ENCODE data around the gene FER1L5. TPM values are rescaled to one million over a fixed set of nuclear protein-coding genes. Genes with fewer than 3 reads are reported as not detected.

The FER1L5 gene
- total RNA-seq, 1 experiment from 2014 or later, result 1.2 TPM

GRCh38 chr2:96679848-96680247 lies 37.3 kb downstream of the FER1L5 start:
- Histone ChIP-seq H3K36me3 (ENCODE audit: insufficient read depth, low read length, poor library complexity, severe bottlenecking) (no peaks in the 10 kb centered on the region), H3K9me3 (ENCODE audit: low read depth, low read length, poor library complexity, severe bottlenecking) (no peaks in the 10 kb centered on the region), H3K4me1 (ENCODE audit: insufficient read depth, low read length, poor library complexity, severe bottlenecking) (no peaks in the 10 kb centered on the region), H3K27ac (ENCODE audit: low read depth, low read length, poor library complexity, severe bottlenecking) (no peak overlapping the region), H3K4me3 (ENCODE audit: low read depth, low read length, poor library complexity, severe bottlenecking) (no peak overlapping the region), H3K27me3 (replicated peaks; ENCODE audit: insufficient read depth, low read depth, low read length, poor library complexity) (no peaks in the 10 kb centered on the region)
- no peak for DNase-seq (ENCODE audit: low spot score)
- ChIA-PET CTCF (no interaction called here), POLR2A (ENCODE audit: low non-redundant PET) (no interaction called here)
- TF ChIP-seq CTCF (conservative IDR thresholded peaks at IDR 0.05; ENCODE audit: low read depth, low read length), result no peak
- no peak for TF ChIP-seq EZH2 (IDR thresholded peaks at IDR 0.05; ENCODE audit: borderline replicate concordance, low read depth, low read length, poor library complexity, severe bottlenecking)
- BruUV-seq (replicated peaks), result no TSS peak
- intact Hi-C loops (cut with micrococcal nuclease; ENCODE audit: unreplicated experiment), result no loop called here

- H3K9me3 ChIP-seq (ENCODE audit: low read depth, low read length, poor library complexity, severe bottlenecking), result no peaks in the 10 kb centered on the region
- no peak overlapping the region for H3K27ac ChIP-seq (ENCODE audit: low read depth, low read length, poor library complexity, severe bottlenecking)
- intact Hi-C loops (cut with micrococcal nuclease; ENCODE audit: unreplicated experiment), result no loop called here
- no peak for DNase-seq (ENCODE audit: low spot score)
- H3K4me1 ChIP-seq (ENCODE audit: insufficient read depth, low read length, poor library complexity, severe bottlenecking), result no peaks in the 10 kb centered on the region
- TF ChIP-seq EZH2 (IDR thresholded peaks at IDR 0.05; ENCODE audit: borderline replicate concordance, low read depth, low read length, poor library complexity, severe bottlenecking) (no peak), CTCF (conservative IDR thresholded peaks at IDR 0.05; ENCODE audit: low read depth, low read length) (no peak)
- POLR2A ChIA-PET (ENCODE audit: low non-redundant PET), result no interaction called here
- CTCF ChIA-PET, result no interaction called here
- no TSS peak for BruUV-seq (replicated peaks)
- H3K4me3 ChIP-seq (ENCODE audit: low read depth, low read length, poor library complexity, severe bottlenecking), result no peak overlapping the region
- H3K36me3 ChIP-seq (ENCODE audit: insufficient read depth, low read length, poor library complexity, severe bottlenecking), result no peaks in the 10 kb centered on the region
- H3K27me3 ChIP-seq (replicated peaks; ENCODE audit: insufficient read depth, low read depth, low read length, poor library complexity), result no peaks in the 10 kb centered on the region
Measured at GRCh38 chr2:96680561-96681141, 38.1 kb downstream of the FER1L5 start.

- Histone ChIP-seq H3K4me3 (ENCODE audit: low read depth, low read length, poor library complexity, severe bottlenecking) (no peak overlapping the region), H3K27ac (ENCODE audit: low read depth, low read length, poor library complexity, severe bottlenecking) (no peak overlapping the region), H3K9me3 (ENCODE audit: low read depth, low read length, poor library complexity, severe bottlenecking) (no peaks in the 10 kb centered on the region), H3K27me3 (replicated peaks; ENCODE audit: insufficient read depth, low read depth, low read length, poor library complexity) (no peaks in the 10 kb centered on the region), H3K4me1 (ENCODE audit: insufficient read depth, low read length, poor library complexity, severe bottlenecking) (no peaks in the 10 kb centered on the region), H3K36me3 (ENCODE audit: insufficient read depth, low read length, poor library complexity, severe bottlenecking) (no peaks in the 10 kb centered on the region)
- ChIA-PET CTCF (no interaction called here), POLR2A (ENCODE audit: low non-redundant PET) (no interaction called here)
- DNase-seq (ENCODE audit: low spot score), result no peak
- BruUV-seq (replicated peaks), result no TSS peak
- TF ChIP-seq EZH2 (IDR thresholded peaks at IDR 0.05; ENCODE audit: borderline replicate concordance, low read depth, low read length, poor library complexity, severe bottlenecking) (no peak), CTCF (conservative IDR thresholded peaks at IDR 0.05; ENCODE audit: low read depth, low read length) (no peak)
- intact Hi-C loops (cut with micrococcal nuclease; ENCODE audit: unreplicated experiment), result no loop called here
Measured at GRCh38 chr2:96681540-96681939, 39.0 kb downstream of the FER1L5 start.
